ENCODE data around the gene ACAN. TPM values are rescaled to one million over a fixed set of nuclear protein-coding genes. Genes with fewer than 3 reads are reported as not detected.

Gene ACAN
- total RNA-seq, 2 experiments from 2014 or later: not detected

DNA sequence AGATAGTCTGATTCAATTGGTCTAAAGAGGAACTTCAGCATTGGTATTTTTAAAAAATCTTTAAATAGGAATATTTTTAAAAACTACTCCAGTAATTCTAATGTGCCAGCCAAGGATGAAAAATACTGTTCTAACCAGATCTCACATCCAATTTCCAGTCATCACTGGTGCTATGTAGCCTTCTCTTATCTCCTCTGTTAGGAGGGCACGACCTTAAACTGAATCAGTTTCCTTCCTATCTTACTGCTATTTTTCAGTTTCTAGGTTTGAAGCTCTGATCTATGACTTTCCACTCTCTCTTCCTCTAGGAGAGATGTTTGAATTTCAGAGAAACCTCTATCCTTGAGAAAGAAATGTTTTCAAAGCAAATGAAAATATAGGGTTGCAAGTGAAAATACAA lies 60.2 kb downstream of the ACAN start:
- ChIA-PET POLR2A (no interaction called here), CTCF (no interaction called here)
- Mint-ChIP-seq H3K27ac (no peak overlapping the region), H3K4me3 (no peak overlapping the region), H3K27me3 (no peaks in the 10 kb centered on the region), H3K36me3 (ENCODE audit: low read depth) (no peaks in the 10 kb centered on the region), H3K9me3 (no peaks in the 10 kb centered on the region), H3K4me1 (ENCODE audit: low read depth) (no peaks in the 10 kb centered on the region)
- ATAC-seq (no peak), DNase-seq (no peak)
- TF ChIP-seq, protein P1, sequence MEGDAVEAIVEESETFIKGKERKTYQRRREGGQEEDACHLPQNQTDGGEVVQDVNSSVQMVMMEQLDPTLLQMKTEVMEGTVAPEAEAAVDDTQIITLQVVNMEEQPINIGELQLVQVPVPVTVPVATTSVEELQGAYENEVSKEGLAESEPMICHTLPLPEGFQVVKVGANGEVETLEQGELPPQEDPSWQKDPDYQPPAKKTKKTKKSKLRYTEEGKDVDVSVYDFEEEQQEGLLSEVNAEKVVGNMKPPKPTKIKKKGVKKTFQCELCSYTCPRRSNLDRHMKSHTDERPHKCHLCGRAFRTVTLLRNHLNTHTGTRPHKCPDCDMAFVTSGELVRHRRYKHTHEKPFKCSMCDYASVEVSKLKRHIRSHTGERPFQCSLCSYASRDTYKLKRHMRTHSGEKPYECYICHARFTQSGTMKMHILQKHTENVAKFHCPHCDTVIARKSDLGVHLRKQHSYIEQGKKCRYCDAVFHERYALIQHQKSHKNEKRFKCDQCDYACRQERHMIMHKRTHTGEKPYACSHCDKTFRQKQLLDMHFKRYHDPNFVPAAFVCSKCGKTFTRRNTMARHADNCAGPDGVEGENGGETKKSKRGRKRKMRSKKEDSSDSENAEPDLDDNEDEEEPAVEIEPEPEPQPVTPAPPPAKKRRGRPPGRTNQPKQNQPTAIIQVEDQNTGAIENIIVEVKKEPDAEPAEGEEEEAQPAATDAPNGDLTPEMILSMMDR (IDR thresholded peaks at IDR 0.05): no peak
- intact Hi-C loops (cut with micrococcal nuclease): no loop called here

GRCh38 chr15:88864861-88865497 lies 61.7 kb downstream of the ACAN start:
- ATAC-seq (no peak), DNase-seq (no peak)
- CTCF ChIA-PET: no interaction called here
- TF ChIP-seq, protein P1 (IDR thresholded peaks at IDR 0.05): no peak
- Mint-ChIP-seq H3K4me1 (ENCODE audit: low read depth) (no peaks in the 10 kb centered on the region), H3K36me3 (ENCODE audit: low read depth) (no peaks in the 10 kb centered on the region), H3K9me3 (no peaks in the 10 kb centered on the region), H3K27me3 (no peaks in the 10 kb centered on the region), H3K27ac (no peak overlapping the region), H3K4me3 (no peak overlapping the region)
- intact Hi-C loops (cut with micrococcal nuclease): no loop called here
- POLR2A ChIA-PET: no interaction called here

- no peaks in the 10 kb centered on the region for H3K27me3 Mint-ChIP-seq
- no peaks in the 10 kb centered on the region for H3K4me1 Mint-ChIP-seq (ENCODE audit: low read depth)
- intact Hi-C loops (cut with micrococcal nuclease): no loop called here
- no peak overlapping the region for H3K4me3 Mint-ChIP-seq
- DNase-seq (no peak), ATAC-seq (no peak)
- POLR2A ChIA-PET: no interaction called here
- no peaks in the 10 kb centered on the region for H3K36me3 Mint-ChIP-seq (ENCODE audit: low read depth)
- no peak overlapping the region for H3K27ac Mint-ChIP-seq
- TF ChIP-seq, protein P1 (IDR thresholded peaks at IDR 0.05): no peak
- CTCF ChIA-PET: no interaction called here
- H3K9me3 Mint-ChIP-seq: no peaks in the 10 kb centered on the region
Measured at GRCh38 chr15:88865498-88866099, 62.4 kb downstream of the ACAN start.

GRCh38 chr15:88866295-88866881 lies 63.2 kb downstream of the ACAN start:
- intact Hi-C loops (cut with micrococcal nuclease): no loop called here
- H3K27me3 Mint-ChIP-seq: no peaks in the 10 kb centered on the region
- no peaks in the 10 kb centered on the region for H3K36me3 Mint-ChIP-seq (ENCODE audit: low read depth)
- no peaks in the 10 kb centered on the region for H3K9me3 Mint-ChIP-seq
- ATAC-seq (no peak), DNase-seq (no peak)
- ChIA-PET CTCF (interaction anchor here (1.4 kb wide), 1 partner anchor 12 kb away, joined by 3 read pairs; no protein-coding TSS in a partner anchor), POLR2A (no interaction called here)
- no peak overlapping the region for H3K27ac Mint-ChIP-seq
- TF ChIP-seq, protein P1 (IDR thresholded peaks at IDR 0.05): no peak
- H3K4me1 Mint-ChIP-seq (ENCODE audit: low read depth): no peaks in the 10 kb centered on the region
- no peak overlapping the region for H3K4me3 Mint-ChIP-seq

DNA sequence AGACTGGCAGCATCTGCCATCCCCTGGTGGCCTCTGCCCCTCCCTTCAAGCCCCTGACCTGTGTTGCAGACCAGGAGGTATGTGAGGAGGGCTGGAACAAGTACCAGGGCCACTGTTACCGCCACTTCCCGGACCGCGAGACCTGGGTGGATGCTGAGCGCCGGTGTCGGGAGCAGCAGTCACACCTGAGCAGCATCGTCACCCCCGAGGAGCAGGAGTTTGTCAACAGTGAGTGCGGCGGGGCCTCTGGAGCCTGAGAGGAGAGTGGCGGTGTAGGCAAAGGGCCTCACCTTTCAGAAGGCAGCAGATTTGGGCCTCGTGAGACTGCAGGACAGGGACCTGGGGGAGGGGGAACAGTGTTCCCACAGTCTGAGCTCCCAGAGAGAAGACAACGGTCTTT lies 68.1 kb downstream of the ACAN start:
- CTCF ChIA-PET: no interaction called here
- no peak for ATAC-seq

More for the DNA sequence above, 68.1 kb downstream of the ACAN start:
- no peak overlapping the region for H3K27ac Mint-ChIP-seq
- DNase-seq: no peak
- POLR2A ChIA-PET: no interaction called here
- no peaks in the 10 kb centered on the region for H3K9me3 Mint-ChIP-seq
- H3K36me3 Mint-ChIP-seq (ENCODE audit: low read depth): peaks cover 6% of the 10 kb centered on the region
- intact Hi-C loops (cut with micrococcal nuclease): no loop called here
- H3K27me3 Mint-ChIP-seq: no peaks in the 10 kb centered on the region
- H3K4me1 Mint-ChIP-seq (ENCODE audit: low read depth): no peaks in the 10 kb centered on the region
- no peak overlapping the region for H3K4me3 Mint-ChIP-seq
- TF ChIP-seq, protein P1 (IDR thresholded peaks at IDR 0.05): no peak

Measured in activated CD8-positive, alpha-beta T cell treated with anti-CD3 and anti-CD28 coated beads for 36 hours (primary cell).